Keratinocyte (primary cell): Measurements from ENCODE around the gene MTIF2.
"Not testable (repeated sequence)": the region's sequence is repeated elsewhere in the genome, so short reads cannot be mapped to it uniquely, and the experiment has no call there.

Source experiments
- EZH2 ChIP-seq: IDR thresholded peaks from one replicate; pipeline ENCODE4 v1.6.1; 2012; ENCODE audit warnings: inconsistent platforms, mild to moderate bottlenecking, low read length, moderate library complexity
- TF ChIP-seq, protein P1 (sequence below), 3 experiments: IDR thresholded peaks in 1 of 3; conservative IDR thresholded peaks in 1 of 3; optimal IDR thresholded peaks in 1 of 3; 2 replicates in 2 of 3; 3 replicates in 1 of 3; pipeline versions ENCODE3 to v1.5.1; 2011; ENCODE audit warnings: low read length in 3 of 3, mild to moderate bottlenecking in 3 of 3, moderate library complexity in 2 of 3, control low read depth in 1 of 3, inconsistent platforms in 1 of 3; ENCODE audit not compliant: insufficient read depth in 2 of 3; ENCODE audit errors: extremely low read depth in 1 of 3

DNA sequence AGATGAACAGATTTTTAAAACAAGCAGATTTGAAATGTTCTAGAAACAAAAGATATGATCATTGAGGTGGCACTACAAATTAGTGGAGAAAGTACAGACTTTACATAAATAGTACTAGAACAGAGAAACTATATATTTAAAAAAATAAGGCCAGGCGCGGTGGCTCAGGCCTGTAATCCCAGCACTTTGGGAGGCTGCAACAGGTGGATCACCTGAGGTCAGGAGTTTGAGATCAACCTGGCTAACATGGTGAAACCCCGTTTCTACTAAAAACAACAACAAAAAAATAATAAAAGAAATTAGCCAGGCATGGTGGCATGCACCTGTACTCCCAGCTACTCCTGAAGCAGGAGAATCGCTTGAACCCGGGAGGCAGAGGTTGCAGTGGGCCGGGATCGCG, 82.2 kb downstream of the MTIF2 start:
- TF ChIP-seq, protein P1, sequence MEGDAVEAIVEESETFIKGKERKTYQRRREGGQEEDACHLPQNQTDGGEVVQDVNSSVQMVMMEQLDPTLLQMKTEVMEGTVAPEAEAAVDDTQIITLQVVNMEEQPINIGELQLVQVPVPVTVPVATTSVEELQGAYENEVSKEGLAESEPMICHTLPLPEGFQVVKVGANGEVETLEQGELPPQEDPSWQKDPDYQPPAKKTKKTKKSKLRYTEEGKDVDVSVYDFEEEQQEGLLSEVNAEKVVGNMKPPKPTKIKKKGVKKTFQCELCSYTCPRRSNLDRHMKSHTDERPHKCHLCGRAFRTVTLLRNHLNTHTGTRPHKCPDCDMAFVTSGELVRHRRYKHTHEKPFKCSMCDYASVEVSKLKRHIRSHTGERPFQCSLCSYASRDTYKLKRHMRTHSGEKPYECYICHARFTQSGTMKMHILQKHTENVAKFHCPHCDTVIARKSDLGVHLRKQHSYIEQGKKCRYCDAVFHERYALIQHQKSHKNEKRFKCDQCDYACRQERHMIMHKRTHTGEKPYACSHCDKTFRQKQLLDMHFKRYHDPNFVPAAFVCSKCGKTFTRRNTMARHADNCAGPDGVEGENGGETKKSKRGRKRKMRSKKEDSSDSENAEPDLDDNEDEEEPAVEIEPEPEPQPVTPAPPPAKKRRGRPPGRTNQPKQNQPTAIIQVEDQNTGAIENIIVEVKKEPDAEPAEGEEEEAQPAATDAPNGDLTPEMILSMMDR (optimal IDR thresholded peaks at IDR 0.05 in 1 of 3, IDR thresholded peaks at IDR 0.05 in 1 of 3, conservative IDR thresholded peaks at IDR 0.05 in 1 of 3; ENCODE audit: extremely low read depth in 1 of 3, insufficient read depth in 2 of 3, low read length in 3 of 3) = not testable (repeated sequence)
- TF ChIP-seq EZH2 = not testable (repeated sequence)
